Naive B cell (primary cell): ENCODE data around the gene NCK2. TPM values are rescaled to one million over a fixed set of nuclear protein-coding genes. Genes with fewer than 3 reads are reported as not detected.

ENCODE experiments used
- ATAC-seq, 2 donors: fragments of 150-1000 bp; cut with Tn5 transposase; 2 replicates each; pipeline ENCODE4 v1.10.0; 2021; ENCODE audit warnings: low read depth in 2 of 2, mild to moderate bottlenecking in 2 of 2, moderate library complexity in 2 of 2
- DNase-seq: peaks from one replicate; pipeline ENCODE4 v3.0.0; 2022
- H3K27ac Mint-ChIP-seq, 6 donors: one replicate each; pipeline ENCODE4 v1.8.0; 2020 to 2022; ENCODE audit warnings: mild to moderate bottlenecking in 6 of 6, mixed read lengths in 6 of 6, moderate library complexity in 5 of 6, inconsistent platforms in 2 of 6
- H3K27me3 Mint-ChIP-seq, 3 donors: one replicate each; pipeline ENCODE4 v1.8.0; 2021 to 2022; ENCODE audit warnings: mixed read lengths in 3 of 3, mild to moderate bottlenecking in 1 of 3
- H3K36me3 Mint-ChIP-seq, 2 donors: one replicate each; pipeline ENCODE4 v1.8.0; 2020 to 2022; ENCODE audit warnings: mixed read lengths in 2 of 2, inconsistent platforms in 1 of 2, mild to moderate bottlenecking in 1 of 2
- H3K4me1 Mint-ChIP-seq, 3 donors: one replicate each; pipeline ENCODE4 v1.8.0; 2020 to 2022; ENCODE audit warnings: mixed read lengths in 3 of 3, inconsistent platforms in 1 of 3, mild to moderate bottlenecking in 1 of 3, moderate library complexity in 1 of 3
- H3K4me3 Mint-ChIP-seq, 8 donors: one replicate each; pipeline ENCODE4 v1.8.0; 2020 to 2022; ENCODE audit warnings: mild to moderate bottlenecking in 8 of 8, mixed read lengths in 8 of 8, moderate library complexity in 8 of 8, inconsistent platforms in 2 of 8
- H3K9me3 Mint-ChIP-seq, 7 donors: one replicate each; pipeline ENCODE4 v1.8.0; 2020 to 2022; ENCODE audit warnings: mixed read lengths in 7 of 7, mild to moderate bottlenecking in 5 of 7, inconsistent platforms in 2 of 7, moderate library complexity in 1 of 7
- polyA plus RNA-seq, 6 donors: library from polyadenylated mRNA; unstranded; fragments of 300-500 nt; fragmentation: Illumina TruSeq; gene quantifications; one replicate each; pipeline ENCODE4 v1.2.3, GENCODE V29; 2021; ENCODE audit warnings: low read depth in 6 of 6

The NCK2 gene
- 100 to 1,000 TPM in 1 of 6 donors, 10 to 100 TPM in 5; 70.7 to 108 (median 76.7) TPM for polyA plus RNA-seq

- Mint-ChIP-seq H3K4me1 (peaks cover 69 to 86% (median 85%) of the 10 kb centered on the region in 3 donors), H3K27me3 (no peaks in the 10 kb centered on the region), H3K27ac (peak within 1 kb of the TSS; percentile 95 to 98 (median 97)), H3K9me3 (peaks cover 0 to 5% (median 0%) of the 10 kb centered on the region in 7 donors), H3K4me3 (peak within 1 kb of the TSS; percentile 90 to 99 (median 96)), H3K36me3 (peaks cover 6 to 15% of the 10 kb centered on the region in 2 donors)
- ATAC-seq (peak; percentile 20 to 24), DNase-seq (no peak)
These were observed at the start of gene NCK2 for GRCh38 chr2:105744909-105745853. NCK2 (plus strand) TSS chr2:105744912; CDS start chr2:105855064, 110,152 bp downstream.

GRCh38 chr2:105697781-105698449 lies 46.8 kb upstream of the NCK2 start:
- H3K27ac Mint-ChIP-seq = no peak overlapping the region

GRCh38 chr2:105698820-105699219 lies 45.9 kb upstream of the NCK2 start:
- Mint-ChIP-seq H3K27ac (no peak overlapping the region), H3K27me3 (peaks cover 19 to 41% (median 20%) of the 10 kb centered on the region in 3 donors)

More at GRCh38 chr2:105697781-105698449, 46.8 kb upstream of the NCK2 start:
- ATAC-seq = no peak
- Mint-ChIP-seq H3K4me1 (peaks cover 17 to 19% (median 17%) of the 10 kb centered on the region in 3 donors), H3K36me3 (peaks cover 8 to 20% of the 10 kb centered on the region in 2 donors), H3K4me3 (no peak overlapping the region), H3K9me3 (peaks cover 0 to 4% (median 0%) of the 10 kb centered on the region in 7 donors), H3K27me3 (peaks cover 19 to 41% (median 20%) of the 10 kb centered on the region in 3 donors)
- no peak for DNase-seq

GRCh38 chr2:105701042-105701441 lies 43.7 kb upstream of the NCK2 start:
- H3K36me3 Mint-ChIP-seq = peaks cover 0 to under 1% of the 10 kb centered on the region in 2 donors
- ATAC-seq (no peak), DNase-seq (no peak)
- H3K27ac Mint-ChIP-seq = peak overlapping the region in 1 of 6 donors; percentile 17
- no peak overlapping the region for H3K4me3 Mint-ChIP-seq
- peaks cover 0 to 13% (median 0%) of the 10 kb centered on the region in 7 donors for H3K9me3 Mint-ChIP-seq
- H3K4me1 Mint-ChIP-seq = peaks cover 6 to 9% (median 9%) of the 10 kb centered on the region in 3 donors
- H3K27me3 Mint-ChIP-seq = peaks cover 12 to 32% (median 17%) of the 10 kb centered on the region in 3 donors

More at GRCh38 chr2:105698820-105699219, 45.9 kb upstream of the NCK2 start:
- Mint-ChIP-seq H3K4me3 (no peak overlapping the region), H3K9me3 (peaks cover 0 to 4% (median 0%) of the 10 kb centered on the region in 7 donors), H3K36me3 (peaks cover 8 to 19% of the 10 kb centered on the region in 2 donors), H3K4me1 (peaks cover 16 to 18% (median 17%) of the 10 kb centered on the region in 3 donors)
- ATAC-seq (no peak), DNase-seq (no peak)

GRCh38 chr2:105708697-105709096 lies 36.0 kb upstream of the NCK2 start:
- peaks cover 0 to 13% (median 2%) of the 10 kb centered on the region in 7 donors for H3K9me3 Mint-ChIP-seq
- H3K27me3 Mint-ChIP-seq = peaks cover 0 to 13% (median 0%) of the 10 kb centered on the region in 3 donors
- ATAC-seq (no peak), DNase-seq (no peak)
- peaks cover 3 to 10% (median 4%) of the 10 kb centered on the region in 3 donors for H3K4me1 Mint-ChIP-seq
- H3K27ac Mint-ChIP-seq = peak overlapping the region in 2 of 6 donors; percentile 60 to 76
- H3K36me3 Mint-ChIP-seq = no peaks in the 10 kb centered on the region
- no peak overlapping the region for H3K4me3 Mint-ChIP-seq

GRCh38 chr2:105711394-105711793 lies 33.3 kb upstream of the NCK2 start:
- H3K4me1 Mint-ChIP-seq = peaks cover 3 to 15% (median 4%) of the 10 kb centered on the region in 3 donors
- H3K9me3 Mint-ChIP-seq = peaks cover 0 to 2% (median 0%) of the 10 kb centered on the region in 7 donors
- H3K4me3 Mint-ChIP-seq = no peak overlapping the region
- DNase-seq = no peak
- H3K36me3 Mint-ChIP-seq = no peaks in the 10 kb centered on the region
- no peak for ATAC-seq
- peaks cover 5 to 27% (median 18%) of the 10 kb centered on the region in 3 donors for H3K27me3 Mint-ChIP-seq
- peak overlapping the region in 1 of 6 donors; percentile 46 for H3K27ac Mint-ChIP-seq

- no peak overlapping the region for H3K4me3 Mint-ChIP-seq
- no peaks in the 10 kb centered on the region for H3K36me3 Mint-ChIP-seq
- peaks cover 5 to 27% (median 18%) of the 10 kb centered on the region in 3 donors for H3K27me3 Mint-ChIP-seq
- no peak overlapping the region for H3K27ac Mint-ChIP-seq
- no peak for DNase-seq
- ATAC-seq = no peak
- H3K9me3 Mint-ChIP-seq = peaks cover 0 to 2% (median 0%) of the 10 kb centered on the region in 7 donors
- peaks cover 3 to 15% (median 4%) of the 10 kb centered on the region in 3 donors for H3K4me1 Mint-ChIP-seq
These were observed 32.4 kb upstream of the NCK2 start for GRCh38 chr2:105712166-105712915.

- H3K4me3 Mint-ChIP-seq = no peak overlapping the region
- no peak for ATAC-seq
These were observed 31.6 kb upstream of the NCK2 start for GRCh38 chr2:105712981-105713596.

GRCh38 chr2:105714141-105714540 lies 30.6 kb upstream of the NCK2 start:
- no peak for DNase-seq
- Mint-ChIP-seq H3K9me3 (peaks cover 0 to 2% (median 0%) of the 10 kb centered on the region in 7 donors), H3K4me1 (peaks cover 6 to 10% (median 9%) of the 10 kb centered on the region in 3 donors), H3K27ac (peak overlapping the region in 1 of 6 donors; percentile 29), H3K4me3 (no peak overlapping the region), H3K36me3 (no peaks in the 10 kb centered on the region), H3K27me3 (peaks cover 6 to 27% (median 18%) of the 10 kb centered on the region in 3 donors)
- no peak for ATAC-seq

More at GRCh38 chr2:105712981-105713596, 31.6 kb upstream of the NCK2 start:
- peaks cover 0 to 2% (median 0%) of the 10 kb centered on the region in 7 donors for H3K9me3 Mint-ChIP-seq
- DNase-seq = no peak
- no peak overlapping the region for H3K27ac Mint-ChIP-seq
- H3K4me1 Mint-ChIP-seq = peaks cover 4 to 16% (median 5%) of the 10 kb centered on the region in 3 donors
- H3K27me3 Mint-ChIP-seq = peaks cover 5 to 27% (median 18%) of the 10 kb centered on the region in 3 donors
- H3K36me3 Mint-ChIP-seq = no peaks in the 10 kb centered on the region

GRCh38 chr2:105718846-105719481 lies 25.7 kb upstream of the NCK2 start:
- H3K9me3 Mint-ChIP-seq = peaks cover 0 to under 1% (median 0%) of the 10 kb centered on the region in 7 donors
- H3K36me3 Mint-ChIP-seq = no peaks in the 10 kb centered on the region
- H3K27ac Mint-ChIP-seq = peak overlapping the region in 2 of 6 donors; percentile 6 to 66
- ATAC-seq (no peak), DNase-seq (no peak)
- H3K4me3 Mint-ChIP-seq = peak overlapping the region in 1 of 8 donors; percentile 69
- peaks cover 8 to 12% (median 9%) of the 10 kb centered on the region in 3 donors for H3K4me1 Mint-ChIP-seq
- H3K27me3 Mint-ChIP-seq = peaks cover 8 to 18% (median 13%) of the 10 kb centered on the region in 3 donors

GRCh38 chr2:105721991-105722511 lies 22.7 kb upstream of the NCK2 start:
- ATAC-seq = no peak
- no peak overlapping the region for H3K4me3 Mint-ChIP-seq
- no peak for DNase-seq
- peaks cover under 1 to 6% (median 5%) of the 10 kb centered on the region in 7 donors for H3K9me3 Mint-ChIP-seq
- H3K4me1 Mint-ChIP-seq = peaks cover 8 to 19% (median 12%) of the 10 kb centered on the region in 3 donors
- H3K27ac Mint-ChIP-seq = peak overlapping the region in 1 of 6 donors; percentile 25
- H3K27me3 Mint-ChIP-seq = peaks cover 0 to 3% (median 0%) of the 10 kb centered on the region in 3 donors
- H3K36me3 Mint-ChIP-seq = peaks cover 5 to 6% of the 10 kb centered on the region in 2 donors
